NCI-H510A (cell line): ENCODE data around the gene FAM83G.

Experiments used
- DNase-seq: peaks from one replicate; lab custom pipeline; 2025; lab: John Stamatoyannopoulos, UW

The FAM83G gene

GRCh38 chr17:18920911-18921441 lies 83.6 kb downstream of the FAM83G start:
- DNase-seq, result no peak

DNA sequence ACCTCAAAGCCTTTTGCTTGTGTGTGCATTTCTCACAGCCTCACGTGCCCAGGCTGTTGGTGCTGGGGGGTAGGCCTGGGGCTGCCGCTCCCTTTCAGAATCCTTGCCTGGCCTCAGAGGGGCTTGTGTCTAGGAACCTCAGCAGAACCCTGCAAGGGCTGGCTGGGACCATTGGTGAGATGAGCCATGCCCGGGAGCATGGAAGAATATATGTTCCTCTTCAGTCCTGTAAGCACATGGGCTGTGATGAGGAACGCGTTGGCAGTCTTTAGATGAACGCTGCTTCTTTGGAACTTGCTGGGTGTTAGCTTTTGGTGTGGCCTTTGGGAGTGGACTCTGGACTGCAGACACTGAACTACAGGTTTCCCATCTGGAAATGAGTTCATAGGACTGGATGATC lies 84.6 kb downstream of the FAM83G start:
- DNase-seq, result no peak
